Measurements from ENCODE around the gene GNAL. TPM values are rescaled to one million over a fixed set of nuclear protein-coding genes. Genes with fewer than 3 reads are reported as not detected.
A peak's percentile ranks its signal among the peaks of the same experiment; 100 is the strongest.
"Not testable (repeated sequence)": the region's sequence is repeated elsewhere in the genome, so short reads cannot be mapped to it uniquely, and the experiment has no call there.

Gene GNAL
- 10 to 100 TPM in 1 of 2 donors, 1 to 10 TPM in 1; 2.1 to 33.0 TPM for total RNA-seq

GRCh38 chr18:11688972-11689668 is at the start of gene GNAL:
GNAL (plus strand) TSS chr18:11689264; CDS start chr18:11689564, 300 bp downstream.
- TF ChIP-seq POLR2A (IDR thresholded peaks at IDR 0.05) (peak in 1 of 3 donors; percentile 15), CTCF (IDR thresholded peaks at IDR 0.05) (no peak)
- peaks cover 19% of the 10 kb centered on the region for H3K4me1 ChIP-seq
- DNase-seq = peak; percentile 80 to 84 (median 82)
- H3K4me3 ChIP-seq = peak within 1 kb of the TSS in 1 of 2 donors; percentile 29
- WGBS, 2 donors = 0% methylated on average over 41 to 70 of the region's 77 CpGs
- no peaks in the 10 kb centered on the region for H3K9me3 ChIP-seq
- H3K36me3 ChIP-seq (replicated peaks in 1 of 2; ENCODE audit: insufficient read depth in 1 of 2, low read depth in 2 of 2) = no peaks in the 10 kb centered on the region
- H3K27ac ChIP-seq = peak within 1 kb of the TSS in 1 of 4 donors; percentile 38
- peaks cover 0 to 9% of the 10 kb centered on the region in 2 donors for H3K27me3 ChIP-seq
- peak; percentile 96 for ATAC-seq
- intact Hi-C loops (cut with DNase I) = no loop called here

- H3K27ac ChIP-seq; ATAC-seq; H3K4me3 ChIP-seq; H3K27me3 ChIP-seq; H3K4me1 ChIP-seq; intact Hi-C loops (cut with DNase I); H3K36me3 ChIP-seq (replicated peaks in 1 of 2; ENCODE audit: insufficient read depth in 1 of 2, low read depth in 2 of 2); H3K9me3 ChIP-seq; DNase-seq: not testable (repeated sequence)
- 61 to 92% methylated on average over 3 to 11 of the region's 23 CpGs for WGBS, 2 donors
Observed at GRCh38 chr18:11647310-11647709, 41.8 kb upstream of the GNAL start.

DNA sequence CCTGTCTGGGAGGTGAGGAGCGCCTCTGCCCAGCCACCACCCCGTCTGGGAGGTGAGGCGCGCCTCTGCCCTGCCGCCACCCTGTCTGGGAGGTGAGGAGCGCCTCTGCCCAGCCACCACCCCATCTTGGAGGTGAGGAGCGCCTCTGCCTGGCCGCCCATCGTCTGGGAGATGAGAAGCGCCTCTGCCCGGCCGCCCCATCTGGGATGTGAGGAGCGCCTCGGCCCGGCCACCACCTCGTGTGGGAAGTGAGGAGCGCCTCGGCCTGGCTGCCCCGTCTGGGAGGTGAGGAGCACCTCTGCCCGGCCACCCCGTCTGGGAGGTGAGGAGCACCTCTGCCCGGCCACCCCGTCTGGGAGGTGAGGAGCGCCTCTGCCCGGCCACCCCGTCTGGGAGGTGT is 41.3 kb upstream of the GNAL start:
- H3K27ac ChIP-seq; intact Hi-C loops (cut with DNase I); H3K4me1 ChIP-seq; ATAC-seq; H3K36me3 ChIP-seq (replicated peaks in 1 of 2; ENCODE audit: insufficient read depth in 1 of 2, low read depth in 2 of 2); H3K4me3 ChIP-seq; H3K27me3 ChIP-seq; H3K9me3 ChIP-seq; DNase-seq: not testable (repeated sequence)
- 86 to 93% methylated on average over 8 to 20 of the region's 26 CpGs for WGBS, 2 donors

GRCh38 chr18:11649839-11650238 is 39.2 kb upstream of the GNAL start:
- intact Hi-C loops (cut with DNase I) = no loop called here
- ATAC-seq (no peak), DNase-seq (no peak)
- Histone ChIP-seq H3K36me3 (replicated peaks in 1 of 2; ENCODE audit: insufficient read depth in 1 of 2, low read depth in 2 of 2) (no peaks in the 10 kb centered on the region), H3K27ac (no peak overlapping the region), H3K4me1 (no peaks in the 10 kb centered on the region), H3K9me3 (no peaks in the 10 kb centered on the region), H3K27me3 (no peaks in the 10 kb centered on the region), H3K4me3 (no peak overlapping the region)
- 53 to 68% methylated on average over 4 of the region's 4 CpGs for WGBS, 2 donors
- TF ChIP-seq POLR2A (IDR thresholded peaks at IDR 0.05) = no peak
- TF ChIP-seq CTCF (IDR thresholded peaks at IDR 0.05) = no peak

GRCh38 chr18:11651899-11652298 is 37.2 kb upstream of the GNAL start:
- ATAC-seq = no peak
- DNase-seq = no peak
- no peak overlapping the region for H3K27ac ChIP-seq
- H3K4me3 ChIP-seq = no peak overlapping the region
- H3K36me3 ChIP-seq (replicated peaks in 1 of 2; ENCODE audit: insufficient read depth in 1 of 2, low read depth in 2 of 2) = no peaks in the 10 kb centered on the region
- H3K27me3 ChIP-seq = no peaks in the 10 kb centered on the region
- TF ChIP-seq CTCF (IDR thresholded peaks at IDR 0.05) = no peak
- TF ChIP-seq POLR2A (IDR thresholded peaks at IDR 0.05) = no peak
- intact Hi-C loops (cut with DNase I) = no loop called here
- peaks cover 7% of the 10 kb centered on the region for H3K4me1 ChIP-seq
- WGBS, 2 donors = 55 to 71% methylated on average over 3 of the region's 3 CpGs
- H3K9me3 ChIP-seq = no peaks in the 10 kb centered on the region

GRCh38 chr18:11653521-11653920 is 35.5 kb upstream of the GNAL start:
- intact Hi-C loops (cut with DNase I) = no loop called here
- Histone ChIP-seq H3K4me1 (peaks cover 7% of the 10 kb centered on the region), H3K27ac (no peak overlapping the region), H3K9me3 (no peaks in the 10 kb centered on the region), H3K4me3 (no peak overlapping the region), H3K27me3 (peaks cover 0 to 3% of the 10 kb centered on the region in 2 donors), H3K36me3 (replicated peaks in 1 of 2; ENCODE audit: insufficient read depth in 1 of 2, low read depth in 2 of 2) (no peaks in the 10 kb centered on the region)
- ATAC-seq (no peak), DNase-seq (no peak)
- TF ChIP-seq POLR2A (IDR thresholded peaks at IDR 0.05) (no peak), CTCF (IDR thresholded peaks at IDR 0.05) (no peak)
- 65 to 73% methylated on average over 10 of the region's 10 CpGs for whole genome bisulfite sequencing, 2 donors

All from body of pancreas (tissue), 4 donors.